Stomach smooth muscle (tissue), 2 donors: ENCODE results near the gene VCL.
A peak's percentile ranks its signal among the peaks of the same experiment; 100 is the strongest.

Experiments used
- H3K27ac ChIP-seq: one replicate; pipeline ENCODE4 v1.7.0; 2013; ENCODE audit warnings: mild to moderate bottlenecking, low read length, inconsistent platforms
- H3K27me3 ChIP-seq, 2 donors: one replicate each; pipeline ENCODE4 v1.7.0; 2013; ENCODE audit warnings: low read length in 2 of 2; ENCODE audit not compliant: insufficient read depth in 2 of 2, control insufficient read depth in 1 of 2
- H3K36me3 ChIP-seq, 2 donors: one replicate each; pipeline ENCODE4 v1.7.0; 2013; ENCODE audit warnings: low read length in 2 of 2; ENCODE audit not compliant: control insufficient read depth in 2 of 2, insufficient read depth in 2 of 2
- H3K4me1 ChIP-seq: one replicate; pipeline ENCODE4 v1.7.0; 2013; ENCODE audit warnings: low read length; ENCODE audit not compliant: control insufficient read depth, insufficient read depth
- H3K4me3 ChIP-seq, 2 donors: one replicate each; pipeline ENCODE4 v1.7.0; 2013; ENCODE audit warnings: low read length in 2 of 2
- H3K9ac ChIP-seq, 2 donors: one replicate each; pipeline ENCODE4 v1.7.0; 2013; ENCODE audit warnings: low read length in 2 of 2, mild to moderate bottlenecking in 1 of 2
- H3K9me3 ChIP-seq, 2 donors: one replicate each; pipeline ENCODE4 v1.7.0; 2013; ENCODE audit warnings: low read length in 2 of 2; ENCODE audit not compliant: control insufficient read depth in 2 of 2
- donor health status: healthy.
- donor health status: Pancreatic carcinoma.

VCL gene

GRCh38 chr10:74107391-74107790, 109.5 kb downstream of the VCL start:
- no peak overlapping the region for H3K4me3 ChIP-seq
- peaks cover under 1% of the 10 kb centered on the region for H3K4me1 ChIP-seq
- no peak overlapping the region for H3K27ac ChIP-seq
- H3K9me3 ChIP-seq: no peaks in the 10 kb centered on the region
- no peaks in the 10 kb centered on the region for H3K27me3 ChIP-seq
- peaks cover 74 to 84% of the 10 kb centered on the region in 2 donors for H3K36me3 ChIP-seq
- no peak overlapping the region for H3K9ac ChIP-seq

GRCh38 chr10:74109452-74109851, 111.5 kb downstream of the VCL start:
- Histone ChIP-seq H3K36me3 (peaks cover 82 to 87% of the 10 kb centered on the region in 2 donors), H3K4me3 (no peak overlapping the region), H3K27me3 (no peaks in the 10 kb centered on the region), H3K9me3 (no peaks in the 10 kb centered on the region), H3K4me1 (peaks cover 19% of the 10 kb centered on the region), H3K9ac (no peak overlapping the region), H3K27ac (no peak overlapping the region)

- H3K4me3 ChIP-seq: no peak overlapping the region
These were observed 112.2 kb downstream of the VCL start for GRCh38 chr10:74110120-74110519.

GRCh38 chr10:74111799-74112198, 113.9 kb downstream of the VCL start:
- H3K27ac ChIP-seq: peak overlapping the region; percentile 64
- H3K9me3 ChIP-seq: no peaks in the 10 kb centered on the region
- no peak overlapping the region for H3K4me3 ChIP-seq
- peaks cover 19% of the 10 kb centered on the region for H3K4me1 ChIP-seq
- H3K9ac ChIP-seq: no peak overlapping the region
- H3K27me3 ChIP-seq: no peaks in the 10 kb centered on the region
- peaks cover 82 to 84% of the 10 kb centered on the region in 2 donors for H3K36me3 ChIP-seq

More at GRCh38 chr10:74110120-74110519, 112.2 kb downstream of the VCL start:
- H3K9me3 ChIP-seq: no peaks in the 10 kb centered on the region
- H3K27me3 ChIP-seq: no peaks in the 10 kb centered on the region
- H3K27ac ChIP-seq: no peak overlapping the region
- H3K36me3 ChIP-seq: peaks cover 82 to 88% of the 10 kb centered on the region in 2 donors
- no peak overlapping the region for H3K9ac ChIP-seq
- peaks cover 19% of the 10 kb centered on the region for H3K4me1 ChIP-seq

GRCh38 chr10:74113546-74113945, 115.6 kb downstream of the VCL start:
- Histone ChIP-seq H3K4me3 (no peak overlapping the region), H3K27ac (peak overlapping the region; percentile 64)

GRCh38 chr10:74114041-74114448, 116.1 kb downstream of the VCL start:
- peaks cover 80 to 82% of the 10 kb centered on the region in 2 donors for H3K36me3 ChIP-seq
- peak overlapping the region in 1 of 2 donors; percentile 51 for H3K9ac ChIP-seq
- H3K9me3 ChIP-seq: no peaks in the 10 kb centered on the region
- H3K4me3 ChIP-seq: no peak overlapping the region
- H3K27me3 ChIP-seq: no peaks in the 10 kb centered on the region
- peaks cover 19% of the 10 kb centered on the region for H3K4me1 ChIP-seq
- peak overlapping the region; percentile 64 for H3K27ac ChIP-seq

More at GRCh38 chr10:74113546-74113945, 115.6 kb downstream of the VCL start:
- Histone ChIP-seq H3K9me3 (no peaks in the 10 kb centered on the region), H3K27me3 (no peaks in the 10 kb centered on the region), H3K36me3 (peaks cover 80 to 82% of the 10 kb centered on the region in 2 donors), H3K4me1 (peaks cover 19% of the 10 kb centered on the region), H3K9ac (peak overlapping the region in 1 of 2 donors; percentile 51)

GRCh38 chr10:74117738-74118137, 119.8 kb downstream of the VCL start:
- Histone ChIP-seq H3K4me1 (peaks cover 22% of the 10 kb centered on the region), H3K36me3 (peaks cover 53 to 61% of the 10 kb centered on the region in 2 donors), H3K27me3 (no peaks in the 10 kb centered on the region), H3K9ac (no peak overlapping the region), H3K4me3 (no peak overlapping the region), H3K27ac (no peak overlapping the region), H3K9me3 (no peaks in the 10 kb centered on the region)

- Histone ChIP-seq H3K27ac (no peak overlapping the region), H3K9ac (no peak overlapping the region), H3K9me3 (no peaks in the 10 kb centered on the region), H3K36me3 (peaks cover 51 to 60% of the 10 kb centered on the region in 2 donors), H3K4me3 (no peak overlapping the region), H3K4me1 (peaks cover 11% of the 10 kb centered on the region), H3K27me3 (no peaks in the 10 kb centered on the region)
These were observed 120.9 kb downstream of the VCL start for GRCh38 chr10:74118804-74119203.

- H3K27ac ChIP-seq: no peak overlapping the region
- H3K4me3 ChIP-seq: no peak overlapping the region
- H3K36me3 ChIP-seq: peaks cover 49 to 52% of the 10 kb centered on the region in 2 donors
- peaks cover 6% of the 10 kb centered on the region for H3K4me1 ChIP-seq
- no peak overlapping the region for H3K9ac ChIP-seq
- H3K27me3 ChIP-seq: no peaks in the 10 kb centered on the region
- no peaks in the 10 kb centered on the region for H3K9me3 ChIP-seq
These were observed 123.0 kb downstream of the VCL start for GRCh38 chr10:74120911-74121310.

GRCh38 chr10:74121368-74121767, 123.5 kb downstream of the VCL start:
- Histone ChIP-seq H3K27ac (no peak overlapping the region), H3K9ac (no peak overlapping the region), H3K27me3 (no peaks in the 10 kb centered on the region), H3K36me3 (peaks cover 51 to 52% of the 10 kb centered on the region in 2 donors), H3K4me3 (no peak overlapping the region), H3K9me3 (no peaks in the 10 kb centered on the region), H3K4me1 (peaks cover 6% of the 10 kb centered on the region)

- Histone ChIP-seq H3K4me3 (no peak overlapping the region), H3K36me3 (peaks cover 51 to 53% of the 10 kb centered on the region in 2 donors), H3K4me1 (peaks cover 6% of the 10 kb centered on the region), H3K9ac (no peak overlapping the region), H3K9me3 (no peaks in the 10 kb centered on the region), H3K27ac (no peak overlapping the region), H3K27me3 (no peaks in the 10 kb centered on the region)
These were observed 124.1 kb downstream of the VCL start for GRCh38 chr10:74122060-74122459.
